Type B pancreatic cell (in vitro differentiated cells): ENCODE data around the gene TBXAS1. TPM values are rescaled to one million over a fixed set of nuclear protein-coding genes. Genes with fewer than 3 reads are reported as not detected.

Source experiments
- DNase-seq: peaks from one replicate; pipeline ENCODE4 v3.0.0; 2021; ENCODE audit warnings: mixed read lengths; ENCODE audit not compliant: unreplicated experiment; ENCODE audit errors: extremely low spot score
- H3K27ac Mint-ChIP-seq: 2 replicates; pipeline ENCODE4 v1.8.0; 2021; ENCODE audit warnings: mild to moderate bottlenecking, mixed read lengths
- H3K27me3 Mint-ChIP-seq: 2 replicates; pipeline ENCODE4 v1.8.0; 2021; ENCODE audit warnings: mixed read lengths
- H3K36me3 Mint-ChIP-seq: 2 replicates; pipeline ENCODE4 v1.8.0; 2021; ENCODE audit warnings: mixed read lengths
- H3K4me1 Mint-ChIP-seq: one replicate; pipeline ENCODE4 v1.8.0; 2021; ENCODE audit warnings: mixed read lengths; ENCODE audit not compliant: unreplicated experiment
- H3K4me3 Mint-ChIP-seq: 2 replicates; pipeline ENCODE4 v1.8.0; 2021; ENCODE audit warnings: mild to moderate bottlenecking, mixed read lengths
- H3K9me3 Mint-ChIP-seq: 2 replicates; pipeline ENCODE4 v1.8.0; 2021; ENCODE audit warnings: mixed read lengths
- CTCF ChIP-seq: fragments of 200-600 bp; sonication (generic); conservative IDR thresholded peaks from 2 replicates; pipeline ENCODE4 v1.5.0; 2021; ENCODE audit warnings: antibody characterized with exemption, mild to moderate bottlenecking
- total RNA-seq: library from RNA; stranded (reverse); gene quantifications from 2 replicates; pipeline ENCODE4 v1.2.1, GENCODE V29; 2021; ENCODE audit warnings: low replicate concordance

TBXAS1 gene
- total RNA-seq, 1 donor from 2014 or later, result 5.8 TPM

GRCh38 chr7:139896831-139897230 lies 67.8 kb downstream of the TBXAS1 start:
- no peak for DNase-seq
- H3K27me3 Mint-ChIP-seq, result peaks cover 15% of the 10 kb centered on the region
- H3K27ac Mint-ChIP-seq, result no peak overlapping the region
- no peak for TF ChIP-seq CTCF
- H3K4me1 Mint-ChIP-seq, result peaks cover 8% of the 10 kb centered on the region
- H3K9me3 Mint-ChIP-seq, result no peaks in the 10 kb centered on the region
- H3K36me3 Mint-ChIP-seq, result no peaks in the 10 kb centered on the region
- H3K4me3 Mint-ChIP-seq, result no peak overlapping the region

- Mint-ChIP-seq H3K36me3 (no peaks in the 10 kb centered on the region), H3K4me1 (peaks cover 8% of the 10 kb centered on the region), H3K9me3 (no peaks in the 10 kb centered on the region), H3K4me3 (no peak overlapping the region), H3K27me3 (peaks cover 15% of the 10 kb centered on the region), H3K27ac (no peak overlapping the region)
- no peak for DNase-seq
- no peak for TF ChIP-seq CTCF
These were observed 68.5 kb downstream of the TBXAS1 start for GRCh38 chr7:139897422-139898090.

GRCh38 chr7:139898483-139898882 lies 69.4 kb downstream of the TBXAS1 start:
- H3K27me3 Mint-ChIP-seq, result peaks cover 15% of the 10 kb centered on the region

GRCh38 chr7:139899328-139899955 lies 70.4 kb downstream of the TBXAS1 start:
- H3K27ac Mint-ChIP-seq, result no peak overlapping the region
- no peaks in the 10 kb centered on the region for H3K36me3 Mint-ChIP-seq
- peaks cover 17% of the 10 kb centered on the region for H3K27me3 Mint-ChIP-seq
- no peaks in the 10 kb centered on the region for H3K9me3 Mint-ChIP-seq
- no peaks in the 10 kb centered on the region for H3K4me1 Mint-ChIP-seq
- no peak overlapping the region for H3K4me3 Mint-ChIP-seq
- TF ChIP-seq CTCF, result no peak
- DNase-seq, result no peak

More at GRCh38 chr7:139898483-139898882, 69.4 kb downstream of the TBXAS1 start:
- TF ChIP-seq CTCF, result no peak
- H3K27ac Mint-ChIP-seq, result no peak overlapping the region
- H3K4me1 Mint-ChIP-seq, result peaks cover 2% of the 10 kb centered on the region
- H3K9me3 Mint-ChIP-seq, result no peaks in the 10 kb centered on the region
- H3K4me3 Mint-ChIP-seq, result no peak overlapping the region
- no peaks in the 10 kb centered on the region for H3K36me3 Mint-ChIP-seq
- no peak for DNase-seq

- Mint-ChIP-seq H3K4me3 (no peak overlapping the region), H3K4me1 (no peaks in the 10 kb centered on the region), H3K36me3 (no peaks in the 10 kb centered on the region), H3K9me3 (no peaks in the 10 kb centered on the region), H3K27ac (no peak overlapping the region), H3K27me3 (peaks cover 21% of the 10 kb centered on the region)
- DNase-seq, result no peak
- no peak for TF ChIP-seq CTCF
These were observed 71.3 kb downstream of the TBXAS1 start for GRCh38 chr7:139900326-139900725.
